SJCRH30 (cell line): Measurements from ENCODE around the gene HDLBP. TPM values are rescaled to one million over a fixed set of nuclear protein-coding genes. Genes with fewer than 3 reads are reported as not detected.

Experiments
- DNase-seq, 2 experiments: peaks; one replicate each; pipeline ENCODE4 v3.0.0-alpha.2; 2015 to 2020
- H3K27ac ChIP-seq: fragments of 250-450 bp; sonication (Bioruptor Pico); 2 replicates; pipeline ENCODE4 v1.5.1; 2020; ENCODE audit warnings: mild to moderate bottlenecking, moderate library complexity
- H3K27me3 ChIP-seq: fragments of 250-450 bp; sonication (Bioruptor Pico); 2 replicates; pipeline ENCODE4 v1.5.1; 2020; ENCODE audit warnings: mild to moderate bottlenecking, moderate library complexity
- H3K36me3 ChIP-seq: fragments of 250-450 bp; sonication (Bioruptor Pico); 2 replicates; pipeline ENCODE4 v1.5.1; 2020; ENCODE audit warnings: mild to moderate bottlenecking, moderate library complexity
- H3K4me1 ChIP-seq: fragments of 250-450 bp; sonication (Bioruptor Pico); 2 replicates; pipeline ENCODE4 v1.5.1; 2020; ENCODE audit warnings: mild to moderate bottlenecking, moderate library complexity
- H3K4me3 ChIP-seq: fragments of 250-450 bp; sonication (Bioruptor Pico); 2 replicates; pipeline ENCODE4 v1.5.1; 2020; ENCODE audit warnings: mild to moderate bottlenecking, moderate library complexity
- H3K9me3 ChIP-seq: fragments of 250-450 bp; sonication (Bioruptor Pico); replicated peaks from 2 replicates; pipeline ENCODE4 v1.5.1; 2020; ENCODE audit warnings: mild to moderate bottlenecking, moderate library complexity
- total RNA-seq: library from RNA; depleted of rRNA; stranded (reverse); fragments of >200 nt; shearing (Covaris generic); gene quantifications from 2 replicates; pipeline ENCODE4 v1.2.3, GENCODE V29; 2014; rRNA removed

HDLBP gene
- total RNA-seq, 1 experiment from 2014 or later: 522 TPM

- DNase-seq: no peak
- no peaks in the 10 kb centered on the region for H3K9me3 ChIP-seq
- no peaks in the 10 kb centered on the region for H3K4me1 ChIP-seq
- no peaks in the 10 kb centered on the region for H3K27me3 ChIP-seq
- H3K36me3 ChIP-seq: peaks cover 3% of the 10 kb centered on the region; the same call in 1 of the 2 replicates
- H3K27ac ChIP-seq: no peak overlapping the region
- H3K4me3 ChIP-seq: no peak overlapping the region
Observed at GRCh38 chr2:241180495-241180894, 135.0 kb downstream of the HDLBP start.

- DNase-seq: no peak
- H3K27me3 ChIP-seq: no peaks in the 10 kb centered on the region
- no peaks in the 10 kb centered on the region for H3K4me1 ChIP-seq
- no peaks in the 10 kb centered on the region for H3K9me3 ChIP-seq
- H3K4me3 ChIP-seq: no peak overlapping the region
- peaks cover 3% of the 10 kb centered on the region; the same call in 1 of the 2 replicates for H3K36me3 ChIP-seq
- no peak overlapping the region for H3K27ac ChIP-seq
Observed at GRCh38 chr2:241179899-241180298, 135.6 kb downstream of the HDLBP start.

- DNase-seq: no peak
- Histone ChIP-seq H3K36me3 (peaks cover 3% of the 10 kb centered on the region; the same call in 1 of the 2 replicates), H3K9me3 (no peaks in the 10 kb centered on the region), H3K4me3 (no peak overlapping the region), H3K4me1 (no peaks in the 10 kb centered on the region), H3K27ac (no peak overlapping the region), H3K27me3 (no peaks in the 10 kb centered on the region)
Observed at GRCh38 chr2:241178961-241179360, 136.5 kb downstream of the HDLBP start.

- H3K4me1 ChIP-seq: no peaks in the 10 kb centered on the region
- no peaks in the 10 kb centered on the region for H3K9me3 ChIP-seq
- H3K4me3 ChIP-seq: no peak overlapping the region
- DNase-seq: no peak
- no peaks in the 10 kb centered on the region for H3K27me3 ChIP-seq
- H3K36me3 ChIP-seq: peaks cover 3% of the 10 kb centered on the region; the same call in 1 of the 2 replicates
- no peak overlapping the region for H3K27ac ChIP-seq
Observed at GRCh38 chr2:241177526-241178334, 137.7 kb downstream of the HDLBP start.

Other genes starting within 250 kb of the HDLBP start
- gene MTERF4, start 213.4 kb downstream of the HDLBP start, total RNA-seq: 44.7 and 49.0 TPM in 2 replicates
- gene PASK, start 166.2 kb downstream of the HDLBP start, total RNA-seq: 20.4 and 23.3 TPM in 2 replicates
- 72.8 and 78.6 TPM in 2 replicates for gene PPP1R7, start 165.2 kb downstream of the HDLBP start, total RNA-seq
- gene ANO7, start 127.0 kb downstream of the HDLBP start, total RNA-seq: 2.3 and 3.2 TPM in 2 replicates
- gene SEPTIN2, start 253 bp upstream of the HDLBP start, total RNA-seq: 589 and 661 TPM in 2 replicates
- gene FARP2, start 40.6 kb upstream of the HDLBP start, total RNA-seq: 68.6 and 69.6 TPM in 2 replicates
- 132 and 171 TPM in 2 replicates for gene STK25, start 192.9 kb upstream of the HDLBP start, total RNA-seq
- 6.6 and 7.3 TPM in 2 replicates for gene BOK, start 243.1 kb upstream of the HDLBP start, total RNA-seq